Stimulated activated effector memory CD8-positive, alpha-beta T cell treated with anti-CD3 and anti-CD28 coated beads, Interleukin-12 subunit alpha, Interleukin-12 subunit beta, amount 100 ng/mL, for 72 hours (primary cell): Measurements from ENCODE around the gene RAP1GAP2.
A peak's percentile ranks its signal among the peaks of the same experiment; 100 is the strongest.
"Not testable (repeated sequence)": the region's sequence is repeated elsewhere in the genome, so short reads cannot be mapped to it uniquely, and the experiment has no call there.

Experiments
- ATAC-seq: fragments of 150-1000 bp; cut with Tn5 transposase; 2 replicates; pipeline ENCODE4 v1.10.0; 2021
- DNase-seq, 2 donors: peaks; one replicate each; pipeline ENCODE4 v3.0.0; 2021 to 2022; ENCODE audit warnings: low spot score in 2 of 2
- H3K27ac Mint-ChIP-seq: one replicate; pipeline ENCODE4 v1.8.0; 2022; ENCODE audit warnings: mild to moderate bottlenecking, mixed read lengths
- H3K36me3 Mint-ChIP-seq: one replicate; pipeline ENCODE4 v1.8.0; 2022; ENCODE audit warnings: mild to moderate bottlenecking, mixed read lengths
- H3K4me1 Mint-ChIP-seq: one replicate; pipeline ENCODE4 v1.8.0; 2022; ENCODE audit warnings: mixed read lengths
- H3K4me3 Mint-ChIP-seq: one replicate; pipeline ENCODE4 v1.8.0; 2022; ENCODE audit warnings: mild to moderate bottlenecking, mixed read lengths
- H3K9me3 Mint-ChIP-seq: one replicate; pipeline ENCODE4 v1.8.0; 2022; ENCODE audit warnings: mixed read lengths

RAP1GAP2 gene

DNA sequence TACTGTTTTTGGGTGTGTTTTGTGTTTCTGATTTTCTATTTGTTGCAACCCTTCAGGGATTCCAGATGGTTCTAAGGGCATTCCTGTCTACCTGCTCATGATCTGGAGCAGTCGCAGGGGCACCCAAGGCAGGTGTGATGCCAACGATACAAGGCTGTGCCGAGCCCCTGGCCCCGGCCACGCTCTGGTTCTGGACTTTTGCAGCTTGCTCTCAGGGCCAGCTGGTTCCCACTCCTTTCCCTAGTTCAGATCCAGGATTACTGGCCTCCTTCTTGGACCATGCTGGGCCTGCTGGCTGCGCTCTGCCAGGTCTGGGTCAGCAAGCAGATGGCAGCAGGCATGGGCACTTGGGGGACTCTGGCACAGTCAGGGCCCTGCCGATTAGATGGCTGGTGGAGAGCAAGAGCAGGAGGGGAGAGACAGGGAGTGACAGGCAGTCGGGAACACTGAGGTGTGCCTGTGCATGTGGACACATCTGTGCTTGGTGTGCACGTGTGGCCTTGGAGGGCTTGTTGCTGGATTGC, 15.2 kb upstream of the RAP1GAP2 start:
- ATAC-seq: no peak
- no peak overlapping the region for H3K27ac Mint-ChIP-seq
- no peaks in the 10 kb centered on the region for H3K9me3 Mint-ChIP-seq
- no peak overlapping the region for H3K4me3 Mint-ChIP-seq
- no peaks in the 10 kb centered on the region for H3K36me3 Mint-ChIP-seq
- H3K4me1 Mint-ChIP-seq: peaks cover 24% of the 10 kb centered on the region
- DNase-seq: no peak

DNA sequence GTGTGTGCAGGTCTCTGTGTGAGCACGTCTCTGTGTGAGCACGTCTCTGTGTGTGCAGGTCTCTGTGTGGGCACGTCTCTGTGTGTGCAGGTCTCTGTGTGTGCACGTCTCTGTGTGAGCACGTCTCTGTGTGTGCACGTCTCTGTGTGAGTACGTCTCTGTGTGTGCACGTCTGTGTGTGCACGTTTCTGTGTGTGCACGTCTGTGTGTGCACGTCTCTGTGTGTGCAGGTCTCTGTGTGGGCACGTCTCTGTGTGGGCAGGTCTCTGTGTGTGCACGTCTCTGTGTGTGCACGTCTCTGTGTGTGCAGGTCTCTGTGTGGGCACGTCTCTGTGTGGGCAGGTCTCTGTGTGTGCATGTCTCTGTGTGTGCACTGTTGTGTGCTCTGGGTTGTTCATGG, 14.6 kb upstream of the RAP1GAP2 start:
- H3K9me3 Mint-ChIP-seq, H3K4me3 Mint-ChIP-seq, ATAC-seq, H3K36me3 Mint-ChIP-seq, H3K27ac Mint-ChIP-seq, DNase-seq: not testable (repeated sequence)
- peaks cover 24% of the 10 kb centered on the region for H3K4me1 Mint-ChIP-seq

DNA sequence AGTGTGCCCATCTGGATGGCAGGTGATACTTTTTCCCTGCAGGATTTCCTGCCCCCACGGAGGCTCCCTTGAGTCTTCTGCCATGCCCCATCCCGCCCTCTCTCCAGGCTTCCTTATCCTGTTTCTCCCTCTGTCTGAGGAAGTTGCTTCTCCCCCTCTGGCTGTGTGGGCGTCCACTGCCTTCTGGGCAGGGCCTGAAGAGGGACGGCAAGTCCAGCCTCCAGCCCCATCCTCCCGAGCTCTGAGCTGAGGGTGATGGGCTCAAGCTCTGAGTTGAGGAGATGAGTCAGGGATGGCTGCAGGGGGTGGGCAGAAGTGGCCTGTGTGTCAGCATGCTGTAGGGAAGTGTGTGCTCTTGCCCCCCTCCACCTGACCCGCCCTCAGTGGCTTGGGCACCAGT, 14.2 kb upstream of the RAP1GAP2 start:
- no peak for DNase-seq
- no peak for ATAC-seq
- H3K4me3 Mint-ChIP-seq: no peak overlapping the region
- no peaks in the 10 kb centered on the region for H3K9me3 Mint-ChIP-seq
- no peaks in the 10 kb centered on the region for H3K36me3 Mint-ChIP-seq
- H3K27ac Mint-ChIP-seq: no peak overlapping the region
- H3K4me1 Mint-ChIP-seq: peaks cover 20% of the 10 kb centered on the region

DNA sequence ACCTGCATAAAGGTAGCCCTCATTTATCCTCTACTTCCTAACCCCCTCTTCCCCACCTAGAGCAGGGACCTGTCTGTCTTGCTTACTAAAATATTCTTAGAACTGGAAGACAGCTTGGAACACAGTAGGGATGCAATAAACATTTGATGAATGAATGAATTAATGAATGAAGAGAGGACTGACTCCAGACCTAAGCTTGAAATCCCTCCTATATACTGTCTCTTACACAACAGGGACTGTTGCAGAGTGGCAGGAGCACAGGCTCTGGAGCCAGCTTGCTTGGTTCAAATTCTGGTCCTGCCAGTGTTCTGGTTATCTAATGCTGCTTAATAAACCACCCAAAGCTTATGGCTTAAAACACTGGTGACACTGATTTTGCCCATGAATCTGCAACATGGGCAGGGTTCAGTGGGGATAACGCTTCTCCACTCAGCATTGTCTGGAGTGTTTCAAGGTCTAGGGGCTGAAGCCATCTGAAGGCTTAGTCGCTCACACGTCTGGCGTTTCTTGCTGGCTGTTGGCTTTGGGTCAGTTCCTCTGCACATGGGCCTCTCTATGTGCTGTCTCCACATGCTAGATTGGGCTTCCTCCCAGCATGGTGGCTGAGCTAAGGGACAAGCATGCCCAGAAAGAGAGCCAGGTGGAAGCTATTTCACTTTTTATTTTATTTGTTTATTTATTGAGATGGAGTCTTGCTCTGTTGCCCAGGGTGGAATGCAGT, 12.8 kb upstream of the RAP1GAP2 start:
- H3K4me3 Mint-ChIP-seq: no peak overlapping the region
- DNase-seq (no peak), ATAC-seq (no peak)
- H3K9me3 Mint-ChIP-seq: no peaks in the 10 kb centered on the region
- no peaks in the 10 kb centered on the region for H3K36me3 Mint-ChIP-seq
- peaks cover 17% of the 10 kb centered on the region for H3K4me1 Mint-ChIP-seq
- H3K27ac Mint-ChIP-seq: no peak overlapping the region

DNA sequence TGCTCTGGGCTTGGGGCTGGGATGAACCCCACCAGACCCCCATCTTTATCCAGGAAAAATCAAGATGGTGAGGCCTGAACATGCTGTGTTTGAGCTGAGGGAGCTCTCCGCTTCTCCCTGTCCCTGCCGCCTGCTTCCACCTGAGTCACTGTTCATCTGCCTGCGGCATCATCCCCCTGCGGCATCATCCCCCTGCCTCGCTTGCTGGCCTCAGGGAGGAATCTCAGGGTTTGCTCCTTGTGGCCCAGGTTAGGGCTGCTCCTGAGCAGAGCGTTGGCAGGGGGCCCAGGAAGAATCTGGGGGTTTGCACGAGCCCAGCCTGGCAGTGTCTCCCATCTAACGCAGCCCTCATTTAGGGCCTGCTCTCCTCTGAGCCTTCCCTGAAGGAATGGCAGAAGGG, 11.4 kb upstream of the RAP1GAP2 start:
- ATAC-seq: no peak
- Mint-ChIP-seq H3K4me3 (no peak overlapping the region), H3K36me3 (no peaks in the 10 kb centered on the region), H3K9me3 (no peaks in the 10 kb centered on the region), H3K4me1 (peaks cover 9% of the 10 kb centered on the region), H3K27ac (no peak overlapping the region)
- no peak for DNase-seq

DNA sequence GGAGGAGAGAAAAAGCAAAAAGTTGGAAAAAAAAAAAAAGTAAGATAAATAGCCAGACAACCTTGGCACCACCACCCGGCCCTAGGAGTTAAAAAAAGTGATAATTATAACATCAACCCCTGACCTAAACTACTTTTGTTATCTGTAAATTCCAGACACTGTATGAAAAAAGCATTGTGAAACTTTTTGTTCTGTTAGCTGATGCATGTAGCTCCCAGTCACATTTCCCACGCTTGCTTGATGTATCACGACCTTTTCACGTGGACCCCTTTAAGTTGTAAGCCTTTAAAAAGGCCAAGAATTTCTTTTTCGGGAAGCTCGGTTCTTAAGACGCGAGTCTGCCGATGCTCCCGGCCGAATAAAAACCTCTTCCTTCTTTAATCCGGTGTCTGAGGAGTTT, 10.9 kb upstream of the RAP1GAP2 start:
- H3K4me3 Mint-ChIP-seq, H3K4me1 Mint-ChIP-seq, H3K27ac Mint-ChIP-seq: not testable (repeated sequence)

DNA sequence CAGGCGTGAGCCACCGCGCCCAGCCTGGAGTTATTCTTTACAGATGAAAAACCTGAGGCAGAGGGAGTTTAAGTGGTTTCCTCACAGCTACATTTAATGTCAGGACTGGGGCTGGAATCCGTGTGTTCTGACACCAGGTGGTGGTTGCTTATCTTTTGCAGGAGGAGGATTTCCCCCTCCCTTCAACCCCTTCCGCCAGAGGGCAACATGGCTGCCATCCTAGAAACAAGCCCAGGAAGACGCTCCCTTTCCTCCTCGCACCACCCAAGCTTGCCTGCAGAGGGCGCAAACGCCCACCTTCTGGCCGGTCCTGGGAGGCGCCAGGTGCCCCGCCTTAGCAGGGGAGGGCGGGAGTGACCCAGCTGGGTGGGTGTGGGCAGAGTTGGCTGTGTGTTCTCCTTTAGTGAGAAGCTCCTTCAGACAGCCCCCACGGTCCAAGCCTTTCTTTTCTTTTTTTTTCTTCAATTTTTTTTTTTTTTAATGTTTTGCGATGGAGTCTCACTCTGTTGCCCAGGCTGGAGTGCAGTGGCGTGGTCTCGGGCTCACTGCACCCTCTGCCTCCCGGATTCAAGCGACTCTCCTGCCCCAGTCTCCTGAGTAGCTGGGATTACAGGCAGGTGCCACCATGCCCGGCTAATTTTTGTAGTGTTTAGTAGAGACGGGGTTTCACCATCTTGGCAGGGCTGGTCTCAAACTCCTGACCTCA, 9.9 kb upstream of the RAP1GAP2 start:
- ATAC-seq (peak; percentile 97), DNase-seq (peak; percentile 94 to 96)
- Mint-ChIP-seq H3K4me3 (peak overlapping the region; percentile 30), H3K9me3 (no peaks in the 10 kb centered on the region), H3K36me3 (peaks cover 2% of the 10 kb centered on the region), H3K4me1 (peaks cover 12% of the 10 kb centered on the region), H3K27ac (no peak overlapping the region)

More for the DNA sequence above, 10.9 kb upstream of the RAP1GAP2 start:
- not testable (repeated sequence) for DNase-seq, H3K9me3 Mint-ChIP-seq, ATAC-seq, H3K36me3 Mint-ChIP-seq

DNA sequence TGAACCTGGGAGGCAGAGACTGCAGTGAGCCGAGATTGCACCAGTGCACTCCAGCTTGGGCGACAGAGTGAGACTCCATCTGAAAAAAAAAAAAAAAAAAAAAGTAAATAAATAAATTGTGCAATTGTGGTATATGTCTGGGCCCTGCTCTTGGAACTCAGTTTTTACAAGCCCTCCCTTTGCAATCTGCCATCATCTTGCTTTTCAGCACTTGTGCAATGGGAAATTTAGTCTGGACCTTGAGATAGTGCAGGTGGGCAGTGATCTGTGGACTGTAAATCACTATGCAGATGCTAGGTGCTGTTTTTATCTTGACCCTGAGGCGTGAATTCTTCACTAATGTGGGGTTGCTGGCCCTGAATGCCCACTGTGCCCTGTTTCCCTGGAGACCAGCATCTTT, 6.5 kb upstream of the RAP1GAP2 start:
- Mint-ChIP-seq H3K4me1 (peaks cover 46% of the 10 kb centered on the region), H3K36me3 (peaks cover 5% of the 10 kb centered on the region)

DNA sequence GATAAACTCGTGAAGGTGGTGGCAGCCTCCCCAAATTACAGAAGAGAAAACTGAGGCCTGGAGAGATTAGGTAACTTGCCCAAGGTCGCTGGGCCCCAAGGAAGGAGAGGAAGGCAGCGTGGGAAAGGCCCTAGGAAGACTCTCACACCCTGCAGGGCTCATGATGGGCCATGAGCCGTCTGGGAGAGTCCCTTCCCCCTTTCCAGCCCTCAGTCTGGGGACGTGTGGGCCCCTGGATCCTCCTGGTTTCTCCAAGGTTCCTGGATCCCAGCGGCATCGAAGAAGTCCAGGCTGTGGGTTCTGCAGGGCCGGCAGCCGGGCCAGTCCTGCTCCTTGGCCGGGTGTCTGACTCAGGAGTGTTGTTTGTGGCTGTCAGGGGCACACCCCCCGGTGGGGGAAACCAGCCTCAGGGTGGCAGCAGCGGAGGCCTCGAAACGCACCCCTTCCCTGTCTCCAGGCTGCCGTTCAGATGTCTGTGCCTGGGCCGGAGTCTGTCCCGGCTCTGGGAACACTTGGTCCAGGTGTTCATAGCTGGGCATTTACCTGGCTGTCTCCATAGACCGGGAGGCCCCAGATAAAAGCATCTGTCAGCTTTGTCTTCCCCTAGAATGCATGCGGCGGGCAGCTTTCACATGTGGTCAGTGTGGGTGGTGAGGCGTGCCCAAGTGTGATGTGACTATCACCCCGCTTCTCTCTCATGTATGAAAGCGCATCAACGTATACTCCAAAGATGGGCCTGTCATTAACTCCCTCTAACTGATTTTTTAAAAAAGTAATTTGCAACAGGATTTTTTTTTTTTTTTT, 3.7 kb upstream of the RAP1GAP2 start:
- Mint-ChIP-seq H3K27ac (no peak overlapping the region), H3K9me3 (no peaks in the 10 kb centered on the region), H3K36me3 (peaks cover 5% of the 10 kb centered on the region), H3K4me3 (peak overlapping the region; percentile 81), H3K4me1 (peaks cover 74% of the 10 kb centered on the region)
- peak; percentile 85 for ATAC-seq
- peak; percentile 66 to 90 for DNase-seq

More for the DNA sequence above, 6.5 kb upstream of the RAP1GAP2 start:
- ATAC-seq (no peak), DNase-seq (no peak)
- H3K9me3 Mint-ChIP-seq: no peaks in the 10 kb centered on the region
- H3K27ac Mint-ChIP-seq: no peak overlapping the region
- no peak overlapping the region for H3K4me3 Mint-ChIP-seq

DNA sequence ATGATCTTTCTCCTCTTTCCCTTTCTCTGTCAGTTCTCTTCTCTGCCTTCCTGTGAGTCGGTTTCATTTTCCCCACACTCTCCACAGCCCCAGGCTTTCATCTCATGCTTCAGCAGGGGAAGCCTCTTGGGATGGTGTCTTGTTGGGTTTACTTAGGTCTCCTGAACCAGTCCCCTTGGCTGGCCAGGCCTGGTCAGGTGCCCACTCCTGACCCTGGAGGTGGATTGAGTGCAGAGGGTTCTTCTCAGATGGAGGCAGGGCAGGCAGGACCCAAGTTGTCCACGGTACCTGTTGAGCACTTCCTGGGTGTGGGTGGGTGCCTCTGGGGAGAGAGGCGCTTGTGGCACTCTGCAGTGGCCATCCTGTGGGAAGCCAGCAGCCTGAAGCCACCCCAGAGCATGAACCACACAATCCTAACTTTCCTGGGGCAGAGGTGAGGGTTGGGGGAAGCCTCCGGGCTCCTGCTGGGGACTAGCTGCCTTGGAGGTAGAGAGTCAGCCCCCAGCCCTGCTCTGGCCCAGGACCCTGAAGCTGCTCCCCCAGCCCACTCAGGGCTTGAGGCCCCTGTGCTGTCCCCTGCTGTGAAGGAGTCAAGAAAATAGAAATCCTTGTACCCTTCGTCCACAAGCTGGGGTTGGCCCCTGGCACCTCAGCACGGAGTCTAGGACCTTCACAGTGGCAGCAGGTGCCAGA, 2.0 kb upstream of the RAP1GAP2 start:
- ATAC-seq: no peak
- H3K4me1 Mint-ChIP-seq: peaks cover 90% of the 10 kb centered on the region
- peak overlapping the region; percentile 81 for H3K4me3 Mint-ChIP-seq
- no peaks in the 10 kb centered on the region for H3K9me3 Mint-ChIP-seq
- H3K36me3 Mint-ChIP-seq: peaks cover 5% of the 10 kb centered on the region
- DNase-seq: no peak
- no peak overlapping the region for H3K27ac Mint-ChIP-seq

DNA sequence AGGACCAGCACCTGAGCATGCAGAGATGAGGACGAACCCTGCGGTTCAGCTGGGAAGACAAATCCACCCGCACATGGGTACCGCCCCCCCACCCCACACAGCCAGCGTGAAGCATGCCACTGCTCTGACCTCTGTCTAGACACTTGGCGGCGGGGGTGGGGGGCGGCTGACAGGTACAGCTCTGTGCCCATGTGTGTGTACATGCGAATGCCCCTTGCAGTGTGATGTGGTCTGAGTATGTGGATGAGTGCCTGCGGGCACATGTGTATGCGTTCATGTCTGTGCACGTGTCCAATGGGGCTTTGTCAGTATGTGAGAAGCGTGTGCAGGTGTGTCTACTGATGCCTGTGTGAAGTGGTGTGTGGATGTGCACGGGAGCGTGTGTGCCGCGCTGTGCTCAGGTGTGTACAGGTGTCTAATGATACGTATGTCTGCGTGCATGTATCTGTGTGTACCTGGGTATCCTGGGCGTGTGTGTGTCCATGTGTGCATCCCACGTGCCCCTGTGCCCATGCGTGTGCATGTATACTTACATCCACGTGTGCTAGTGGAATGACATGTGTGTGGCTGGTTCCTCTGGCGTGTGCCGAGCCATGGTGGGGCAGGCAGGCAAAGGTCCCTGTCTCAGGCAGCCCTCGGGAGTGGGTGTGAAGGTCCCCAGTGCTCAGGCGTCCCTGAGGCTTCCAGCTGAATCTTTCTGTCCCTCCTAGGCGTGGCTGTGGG, 636 bp upstream of the RAP1GAP2 start:
- no peaks in the 10 kb centered on the region for H3K9me3 Mint-ChIP-seq
- peak overlapping the region; percentile 46 for H3K27ac Mint-ChIP-seq
- peak overlapping the region; percentile 81 for H3K4me3 Mint-ChIP-seq
- ATAC-seq (no peak), DNase-seq (no peak)
- peaks cover 5% of the 10 kb centered on the region for H3K36me3 Mint-ChIP-seq
- H3K4me1 Mint-ChIP-seq: peaks cover 95% of the 10 kb centered on the region

DNA sequence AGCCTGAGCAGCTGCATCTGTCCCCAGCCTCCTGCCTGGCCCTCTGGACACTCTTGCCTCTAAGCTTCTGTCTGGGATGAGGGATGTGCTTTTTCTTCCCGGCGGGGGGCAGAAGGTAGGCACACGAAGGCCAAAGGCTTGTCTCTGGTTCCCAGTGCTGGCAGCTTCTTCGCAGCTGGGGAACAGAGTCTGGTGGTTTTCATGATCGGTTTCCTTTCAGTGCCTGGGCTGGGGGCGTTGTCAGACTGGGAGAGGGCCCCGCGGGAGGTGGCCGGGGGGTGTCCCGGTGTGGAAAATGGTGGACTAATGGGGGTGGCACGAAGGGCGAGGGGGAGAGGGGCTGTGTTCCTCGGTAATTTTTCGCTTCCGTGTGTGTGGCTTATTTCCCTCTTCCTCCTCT, 988 bp downstream of the RAP1GAP2 start:
- peaks cover 80% of the 10 kb centered on the region for H3K4me1 Mint-ChIP-seq
- peak overlapping the region; percentile 46 for H3K27ac Mint-ChIP-seq
- no peaks in the 10 kb centered on the region for H3K36me3 Mint-ChIP-seq
- DNase-seq (no peak), ATAC-seq (no peak)
- H3K9me3 Mint-ChIP-seq: no peaks in the 10 kb centered on the region
- peak overlapping the region; percentile 81 for H3K4me3 Mint-ChIP-seq

DNA sequence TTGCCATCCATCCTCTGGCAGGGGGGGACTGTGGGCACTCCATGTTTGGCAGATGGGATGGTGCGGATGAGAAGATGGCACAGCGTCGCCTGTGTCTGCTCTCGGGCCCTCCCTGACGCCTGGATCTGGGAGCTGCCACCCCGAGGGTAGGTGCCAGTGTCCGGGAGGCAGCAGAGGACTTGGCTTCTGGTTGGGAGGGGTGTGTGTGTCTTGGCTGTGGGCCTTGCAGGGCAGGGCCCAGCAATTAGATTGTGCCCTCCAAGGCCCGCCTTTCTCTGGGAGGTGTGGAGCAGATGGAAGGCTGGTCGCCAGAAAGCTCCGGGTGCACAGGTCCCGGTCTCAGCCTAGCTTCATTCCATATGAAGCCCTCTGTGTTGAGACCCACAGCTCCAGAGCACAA, 1.4 kb downstream of the RAP1GAP2 start:
- Mint-ChIP-seq H3K4me3 (peak overlapping the region; percentile 81), H3K27ac (peak overlapping the region; percentile 46), H3K36me3 (no peaks in the 10 kb centered on the region), H3K4me1 (peaks cover 77% of the 10 kb centered on the region), H3K9me3 (no peaks in the 10 kb centered on the region)
- DNase-seq: no peak
- no peak for ATAC-seq

DNA sequence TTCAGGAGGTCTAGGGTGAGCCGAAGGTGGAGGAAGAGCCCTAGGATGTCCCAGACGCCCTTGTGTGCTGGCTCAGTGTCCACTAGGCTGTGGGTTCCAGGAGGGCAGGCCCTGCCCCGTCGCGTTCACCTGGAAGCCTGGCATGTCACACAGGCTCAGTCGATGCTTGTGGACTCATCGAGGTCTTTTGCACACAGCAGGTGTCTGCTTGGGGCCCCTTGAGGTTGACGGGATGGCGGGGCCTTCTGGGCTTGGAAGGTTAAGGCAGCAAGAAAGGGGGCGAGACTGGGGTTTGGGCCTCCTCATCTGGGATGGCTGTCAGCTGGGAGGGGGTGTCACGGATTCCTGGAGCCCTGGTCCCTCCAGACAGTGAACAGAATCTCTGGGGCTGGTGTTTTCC, 1.9 kb downstream of the RAP1GAP2 start:
- H3K27ac Mint-ChIP-seq: no peak overlapping the region
- peaks cover 77% of the 10 kb centered on the region for H3K4me1 Mint-ChIP-seq
- no peaks in the 10 kb centered on the region for H3K9me3 Mint-ChIP-seq
- H3K36me3 Mint-ChIP-seq: no peaks in the 10 kb centered on the region
- peak overlapping the region; percentile 81 for H3K4me3 Mint-ChIP-seq
- DNase-seq (no peak), ATAC-seq (no peak)
